Keratinocyte (primary cell): ENCODE measurements around the gene EPHA6.

Experiments
- CTCF ChIP-seq, 3 experiments: IDR thresholded peaks in 1 of 3; conservative IDR thresholded peaks in 1 of 3; optimal IDR thresholded peaks in 1 of 3; 2 replicates in 2 of 3; 3 replicates in 1 of 3; pipeline versions ENCODE3 to v1.5.1; 2011; ENCODE audit warnings: low read length in 3 of 3, mild to moderate bottlenecking in 3 of 3, moderate library complexity in 2 of 3, control low read depth in 1 of 3, inconsistent platforms in 1 of 3; ENCODE audit not compliant: insufficient read depth in 2 of 3; ENCODE audit errors: extremely low read depth in 1 of 3
- EZH2 ChIP-seq: IDR thresholded peaks from one replicate; pipeline ENCODE4 v1.6.1; 2012; ENCODE audit warnings: inconsistent platforms, mild to moderate bottlenecking, low read length, moderate library complexity

- TF ChIP-seq CTCF (optimal IDR thresholded peaks at IDR 0.05 in 1 of 3, IDR thresholded peaks at IDR 0.05 in 1 of 3, conservative IDR thresholded peaks at IDR 0.05 in 1 of 3; ENCODE audit: extremely low read depth in 1 of 3, insufficient read depth in 2 of 3, low read length in 3 of 3) (no peak), EZH2 (no peak)
Measured at GRCh38 chr3:96966181-96966929, 152.0 kb downstream of the EPHA6 start.
